HK-2 (cell line): ENCODE measurements around the gene RGSL1.

ENCODE experiments used
- DNase-seq: peaks from one replicate; pipeline ENCODE4 v3.0.0-alpha.2; 2018; ENCODE audit not compliant: unreplicated experiment

RGSL1 gene

DNA sequence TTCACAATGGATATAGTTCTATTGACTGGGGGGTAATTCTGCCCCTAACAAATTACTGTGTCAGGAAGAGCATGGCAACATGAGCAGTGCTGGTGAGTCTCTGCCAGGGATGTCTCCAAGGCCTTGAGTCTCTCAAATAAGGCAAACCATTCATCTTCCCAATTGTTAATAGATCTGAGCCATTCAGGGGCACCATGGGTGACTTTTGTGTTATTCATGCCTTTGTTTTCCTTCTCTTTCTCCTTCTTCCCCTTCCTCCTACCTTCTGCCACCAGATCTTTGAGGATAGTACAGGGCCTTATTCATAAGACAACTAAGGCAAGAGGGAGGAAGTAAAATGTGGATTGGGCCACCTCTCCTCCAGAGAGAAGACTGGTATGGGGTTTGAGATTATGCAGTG is at the start of gene RGSL1:
TSS of gene RGSL1 (plus strand) at position 60 of the 400 bp plus-strand sequence. CDS start at position 80, 20 bp downstream.
- DNase-seq = no peak

DNA sequence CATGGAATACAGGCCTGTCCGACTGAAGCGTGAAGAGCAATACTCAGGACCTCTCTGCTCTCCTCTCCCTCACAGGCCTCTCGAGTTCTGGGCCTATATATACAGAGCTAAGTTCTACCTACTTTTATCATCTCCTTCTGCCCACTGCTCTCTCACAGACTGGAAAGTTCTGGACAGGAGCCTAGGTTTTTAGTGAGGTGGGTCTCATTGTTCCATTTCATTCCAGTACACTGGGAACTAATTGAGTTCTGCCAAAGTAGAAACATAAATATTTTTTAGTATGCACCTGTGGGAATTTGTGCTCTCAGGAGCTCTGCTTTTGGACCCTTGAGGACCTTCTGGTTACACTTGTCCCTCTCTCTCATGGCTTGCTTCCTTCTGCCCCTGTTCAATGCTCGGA is 49.4 kb upstream of the RGSL1 start, which contains the start of gene TEDDM1:
TSS of gene TEDDM1 (minus strand) at position 101 of the 400 bp plus-strand sequence. CDS start 182 bp downstream, outside the sequence.
- DNase-seq = no peak

DNA sequence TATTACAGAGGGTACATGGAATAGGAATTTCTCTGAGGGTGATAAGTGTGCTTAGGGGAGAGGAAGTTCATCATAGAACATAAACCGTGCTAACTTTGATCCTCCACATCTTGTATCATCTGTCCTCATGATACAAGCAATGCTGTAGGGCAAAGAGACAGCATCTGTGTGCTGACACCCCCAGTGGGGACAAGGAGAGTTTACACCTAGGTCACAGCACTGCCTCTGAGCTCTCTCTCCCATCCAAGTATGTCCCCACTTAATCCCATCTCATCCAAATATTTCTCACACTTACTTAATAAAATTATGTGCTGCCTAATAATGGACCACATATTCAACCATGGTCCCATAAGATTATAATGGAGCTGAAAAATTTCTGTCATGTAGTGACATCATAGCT is 45.2 kb upstream of the RGSL1 start:
- no peak for DNase-seq

DNA sequence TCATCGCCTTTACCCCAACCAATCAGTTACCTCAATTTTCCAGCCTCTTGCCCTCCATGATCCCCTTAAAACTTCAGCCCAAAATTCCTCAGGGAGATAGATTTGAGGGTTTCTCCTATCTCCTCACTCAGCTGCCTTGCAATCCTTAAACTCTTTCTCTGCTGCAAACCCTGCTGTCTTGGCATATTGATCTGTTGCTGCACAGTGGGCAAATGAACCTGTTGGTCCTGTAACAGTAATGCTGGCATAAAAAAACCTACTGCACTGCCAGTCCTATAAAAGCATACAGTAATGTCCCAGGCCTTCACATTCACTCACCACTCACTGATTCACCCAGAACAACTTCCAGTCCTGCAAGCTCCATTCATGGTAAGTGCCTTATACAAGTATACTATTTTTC is 44.4 kb upstream of the RGSL1 start:
- no peak for DNase-seq

DNA sequence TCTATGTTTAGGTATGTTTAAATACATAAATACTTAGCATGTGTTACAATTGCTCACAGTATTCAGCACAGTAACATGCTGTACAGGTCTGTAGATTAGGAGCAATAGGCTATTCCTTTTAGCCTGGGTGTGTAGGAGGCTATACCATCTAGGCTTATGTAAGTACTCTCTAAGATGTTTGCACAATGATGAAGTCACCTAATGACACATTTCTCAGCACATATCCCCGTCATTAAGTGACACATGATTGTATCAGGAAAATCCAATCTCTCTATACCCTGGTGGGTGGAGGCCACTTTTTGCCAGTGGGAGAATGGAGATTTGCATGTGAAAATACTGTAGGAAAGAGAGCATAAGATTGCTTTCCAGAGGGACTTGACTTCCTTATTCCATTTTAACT is 43.9 kb upstream of the RGSL1 start:
- no peak for DNase-seq

DNA sequence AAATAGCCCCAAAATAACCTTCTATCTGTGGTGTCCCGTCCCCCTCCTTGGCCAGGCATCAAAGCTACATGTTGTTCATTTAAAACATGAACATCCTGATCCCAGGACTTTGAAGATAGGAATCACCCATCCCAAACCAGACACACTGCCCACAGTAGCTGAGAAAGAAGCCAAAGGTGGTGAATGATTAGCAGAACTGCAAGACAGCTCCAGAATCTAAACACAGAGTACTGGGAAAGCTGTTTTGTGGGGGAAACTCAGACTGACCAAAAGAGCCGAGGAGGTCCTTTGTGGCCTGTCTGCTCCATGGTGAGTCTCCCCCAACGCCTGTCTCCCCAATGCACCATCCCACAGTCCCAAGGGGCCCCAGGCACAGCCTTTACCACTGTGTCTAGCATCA is 42.2 kb upstream of the RGSL1 start:
- no peak for DNase-seq

DNA sequence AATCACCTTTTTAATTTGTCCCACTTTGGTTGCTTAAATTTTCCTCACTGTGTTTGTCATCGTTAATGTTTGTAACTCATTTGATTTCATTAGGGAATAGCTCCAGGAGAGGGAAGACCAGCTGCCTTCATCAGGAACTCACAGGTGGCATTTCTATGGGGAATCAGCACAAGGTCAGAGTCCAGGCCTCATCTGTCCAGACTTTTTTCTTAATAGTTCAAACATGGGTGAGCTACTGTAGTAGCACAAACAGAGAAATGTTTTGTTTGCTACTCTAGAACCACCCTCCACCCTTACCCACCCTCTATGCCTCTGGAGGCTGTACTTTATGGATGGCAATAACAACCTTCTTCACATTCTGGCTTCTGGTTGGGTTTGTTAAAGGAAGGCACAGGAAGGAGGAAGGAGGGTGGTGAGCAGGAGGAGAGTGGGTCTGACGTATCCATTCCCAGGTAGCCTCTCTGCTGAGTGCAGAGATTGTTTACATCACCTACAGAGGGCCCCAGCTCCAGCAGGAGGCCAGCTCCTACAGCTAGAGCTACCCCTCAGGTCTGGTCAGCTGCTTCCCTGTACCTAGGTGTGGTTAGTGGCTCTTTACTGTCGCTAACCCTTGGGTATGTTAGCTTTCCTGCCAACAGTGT is 41.4 kb upstream of the RGSL1 start:
- DNase-seq = no peak

DNA sequence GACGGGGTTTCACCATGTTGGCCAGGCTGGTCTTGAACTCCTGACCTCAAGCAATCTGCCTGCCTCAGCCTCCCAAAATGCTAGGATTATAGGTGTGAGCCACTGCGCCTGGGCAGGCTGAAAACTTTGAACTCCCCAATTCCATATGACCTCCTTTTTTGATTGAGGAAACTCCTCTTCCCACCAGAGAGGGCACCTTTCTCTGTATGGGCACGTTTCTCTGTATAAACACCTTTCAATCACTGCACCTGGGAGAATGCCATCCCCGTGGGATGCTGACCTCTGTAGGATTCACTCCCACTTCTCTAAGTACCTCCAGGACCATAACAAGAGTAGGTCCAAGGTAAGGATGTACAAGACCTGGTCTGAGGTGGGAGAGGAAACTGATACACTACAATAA is 39.8 kb upstream of the RGSL1 start:
- no peak for DNase-seq

DNA sequence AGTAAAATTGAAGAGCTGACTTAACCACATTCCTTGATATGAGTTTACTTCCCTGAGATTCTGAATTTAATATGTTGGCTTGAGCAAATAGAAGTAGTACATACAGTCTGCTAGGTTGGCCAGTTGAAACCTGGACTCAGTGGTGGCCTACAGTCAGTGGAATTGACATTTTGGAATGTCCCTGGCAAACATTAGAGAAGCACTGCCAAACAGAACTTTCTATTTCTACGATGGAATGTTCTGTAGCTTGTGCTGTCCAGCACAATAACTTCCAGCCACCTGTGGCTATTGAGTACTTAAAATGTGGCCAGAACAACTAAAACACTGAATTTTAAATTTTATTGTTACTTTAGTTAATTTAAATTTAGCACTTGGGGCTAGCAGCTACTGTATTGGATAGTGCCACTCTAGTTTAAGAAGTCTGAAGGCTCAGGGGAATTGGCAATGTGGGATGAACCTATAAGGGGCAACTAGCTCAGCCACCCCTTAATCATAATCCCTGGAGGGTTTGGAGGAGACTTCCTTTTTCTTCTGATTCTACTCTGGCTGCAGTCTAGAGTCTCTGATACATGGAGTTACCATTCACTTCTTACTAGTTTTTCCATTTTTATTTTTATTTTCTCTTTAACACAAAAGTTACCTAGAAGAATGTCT is 39.2 kb upstream of the RGSL1 start:
- DNase-seq = no peak

DNA sequence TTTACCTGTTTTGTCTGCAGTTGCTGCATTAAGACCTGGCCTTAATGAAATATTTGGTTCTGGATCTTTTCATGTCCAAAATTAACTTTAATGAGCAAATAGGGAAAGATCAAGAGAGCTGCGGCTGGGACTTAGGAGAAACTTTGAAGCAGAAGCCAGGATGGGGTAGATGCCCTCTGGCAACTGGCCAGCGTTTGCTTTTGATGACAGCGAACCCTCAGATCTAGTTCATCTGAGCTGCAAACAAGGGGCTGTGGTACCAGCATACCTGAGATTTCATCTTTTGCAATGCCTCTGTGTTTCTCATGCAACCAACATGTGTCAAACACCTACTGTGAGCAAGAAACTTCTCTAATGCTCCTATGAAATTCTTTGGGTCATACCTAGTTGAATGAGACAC is 36.5 kb upstream of the RGSL1 start:
- DNase-seq = no peak

DNA sequence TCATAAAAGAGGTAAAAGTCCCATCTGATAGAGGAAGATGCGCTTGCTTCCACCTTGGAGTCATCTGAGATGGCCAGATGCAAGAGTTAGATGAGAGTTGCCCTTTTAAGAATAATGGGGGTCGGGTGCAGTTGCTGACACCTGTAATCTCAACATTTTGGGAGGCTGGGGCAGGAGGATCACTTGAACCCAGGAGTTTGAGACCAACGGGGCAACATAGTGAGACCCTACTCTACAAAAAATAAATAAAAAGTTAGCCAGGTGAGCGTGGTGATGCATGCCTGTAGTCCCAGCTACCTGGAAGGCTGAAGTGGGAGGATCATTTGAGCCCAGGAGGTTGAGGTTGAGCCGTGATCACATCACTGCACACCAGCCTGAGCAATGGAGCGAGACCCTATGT is 36.0 kb upstream of the RGSL1 start:
- DNase-seq = no peak

DNA sequence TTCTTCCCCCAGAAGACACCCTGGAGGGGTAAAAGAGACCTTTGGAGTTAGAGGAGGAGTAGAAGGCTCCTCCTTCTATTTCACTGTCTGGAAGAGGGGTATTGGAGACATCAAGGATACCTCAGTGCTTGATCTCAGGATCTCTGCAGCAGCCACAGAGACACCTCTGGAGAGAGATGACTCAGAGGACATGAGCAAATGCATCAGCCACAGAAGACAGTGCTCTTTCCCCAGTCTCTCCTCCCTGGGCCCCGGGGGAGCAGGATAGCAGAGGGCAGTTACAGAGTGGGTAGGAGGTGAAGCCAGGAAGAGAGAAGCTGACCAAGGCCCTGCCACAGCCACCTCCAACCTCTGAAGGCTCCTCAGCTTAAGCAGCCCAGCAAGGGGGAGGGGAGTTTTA is 34.2 kb upstream of the RGSL1 start:
- DNase-seq = no peak

DNA sequence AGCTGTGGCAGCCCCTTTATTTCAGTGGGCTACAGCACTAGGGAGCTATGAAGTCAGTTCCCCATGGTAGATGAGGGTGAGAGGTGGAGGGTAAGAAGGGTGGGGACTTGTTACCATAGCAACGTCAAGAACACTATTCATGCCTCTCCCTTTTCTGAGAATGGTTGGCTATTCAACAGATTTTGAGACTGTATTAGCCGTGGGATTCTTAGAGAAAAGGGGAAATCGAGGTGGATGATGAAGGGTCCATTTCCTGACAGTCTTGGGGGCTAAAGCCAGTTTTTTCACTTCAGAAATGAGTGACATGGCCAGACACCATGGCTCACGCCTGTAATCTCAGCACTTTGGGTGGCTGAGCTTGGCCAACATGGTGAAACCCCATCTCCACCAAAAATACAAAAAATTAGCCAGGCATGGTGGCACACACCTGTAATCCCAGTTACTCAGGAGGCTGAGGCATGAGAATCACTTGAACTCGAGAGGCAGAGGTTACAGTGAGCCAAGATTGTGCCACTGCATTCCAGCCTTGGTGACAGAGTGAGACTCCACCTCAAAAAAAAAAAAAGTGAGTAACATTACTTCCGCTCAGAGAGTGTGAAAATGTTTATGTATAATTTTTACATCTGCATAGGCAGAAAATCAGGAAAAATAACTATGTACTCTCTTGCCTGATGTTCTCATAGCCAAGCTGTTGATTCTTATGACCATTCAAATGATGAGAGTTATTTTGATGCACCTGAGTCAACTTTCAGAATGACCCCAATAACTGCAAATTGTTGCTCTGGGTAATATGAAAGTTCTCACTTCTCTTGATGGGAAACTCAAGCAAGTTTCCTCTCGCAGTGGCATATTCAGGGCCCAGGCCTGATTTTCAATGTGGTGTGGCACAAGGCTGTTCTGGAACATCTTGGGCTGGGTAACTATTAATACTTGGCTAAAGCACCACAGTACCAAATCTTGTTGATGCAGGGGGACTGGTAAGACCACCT is 23.2 kb upstream of the RGSL1 start:
- DNase-seq = no peak

DNA sequence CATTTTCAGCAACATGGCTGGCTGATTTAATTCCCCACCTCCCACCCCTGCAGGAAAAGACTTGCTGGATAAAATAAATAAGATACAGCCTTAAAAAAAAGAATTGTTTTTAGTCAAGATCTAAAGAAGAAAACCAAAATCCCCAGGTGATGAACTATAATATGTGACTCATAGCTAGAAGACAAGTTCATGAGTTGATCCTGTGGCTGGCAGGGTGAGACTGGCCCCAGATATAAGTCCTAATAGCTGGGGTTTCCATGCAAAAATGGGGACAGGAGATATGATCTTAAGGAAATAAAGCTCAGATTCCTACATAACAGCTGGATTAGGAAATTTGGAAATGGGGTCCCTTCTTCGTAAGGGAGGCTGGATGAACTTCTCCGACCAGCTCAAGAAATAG is 21.9 kb upstream of the RGSL1 start:
- no peak for DNase-seq

DNA sequence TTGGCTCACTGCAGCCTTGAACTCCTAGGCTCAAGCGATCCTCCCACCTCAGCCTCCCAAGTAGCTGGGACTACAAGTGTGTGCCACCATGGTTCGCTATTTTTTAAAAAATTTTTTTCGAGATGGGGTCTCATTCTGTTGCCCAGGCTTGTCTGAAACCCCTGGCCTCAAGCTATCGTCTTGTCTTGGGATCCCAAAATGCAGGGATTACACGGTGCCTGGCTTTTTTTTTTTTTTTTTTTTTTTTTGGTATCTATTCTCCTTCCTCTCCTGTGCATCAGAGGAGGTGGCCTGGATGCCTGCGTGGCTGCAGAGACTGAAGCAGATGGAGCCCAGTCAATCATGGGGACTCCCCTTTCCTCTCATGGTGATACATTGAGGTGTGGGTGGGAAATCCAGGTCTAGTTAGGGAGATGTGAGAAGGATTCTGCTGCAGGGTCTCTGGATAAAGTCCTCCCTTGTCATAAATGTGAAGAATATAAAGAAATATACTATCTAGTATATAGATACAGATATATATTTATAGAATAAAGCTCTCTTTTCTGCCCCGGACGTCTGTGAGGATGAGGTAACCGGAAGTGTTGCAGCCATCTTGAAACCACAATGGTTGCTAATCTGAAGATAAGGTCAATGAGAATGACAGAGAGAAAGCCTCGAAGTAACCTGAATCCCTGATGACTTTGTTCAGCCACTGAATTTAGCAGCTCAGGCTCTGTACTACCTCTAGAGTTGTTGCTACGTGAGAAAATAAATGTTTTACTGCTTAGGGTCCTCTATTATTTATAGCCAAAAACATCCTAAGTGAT is 19.5 kb upstream of the RGSL1 start:
- DNase-seq = no peak

DNA sequence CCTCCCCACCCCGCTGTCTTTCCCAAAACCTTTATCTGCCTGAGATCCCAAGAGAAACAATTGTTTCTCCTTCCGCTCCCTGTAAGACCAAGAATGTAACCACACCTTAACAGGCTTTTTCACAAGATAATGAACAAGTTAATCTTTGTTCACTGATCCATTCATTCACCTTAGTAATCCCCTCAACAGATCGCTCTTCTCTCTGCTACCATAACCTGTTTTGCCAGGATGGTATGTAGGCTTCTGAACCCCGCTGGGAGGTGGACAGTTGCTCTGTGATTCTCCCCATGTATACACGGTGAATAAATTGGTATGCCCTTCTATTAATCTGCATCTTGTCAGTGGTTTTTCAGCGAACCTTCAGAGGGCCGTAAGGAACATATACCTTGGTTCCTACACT is 18.7 kb upstream of the RGSL1 start:
- DNase-seq = no peak

DNA sequence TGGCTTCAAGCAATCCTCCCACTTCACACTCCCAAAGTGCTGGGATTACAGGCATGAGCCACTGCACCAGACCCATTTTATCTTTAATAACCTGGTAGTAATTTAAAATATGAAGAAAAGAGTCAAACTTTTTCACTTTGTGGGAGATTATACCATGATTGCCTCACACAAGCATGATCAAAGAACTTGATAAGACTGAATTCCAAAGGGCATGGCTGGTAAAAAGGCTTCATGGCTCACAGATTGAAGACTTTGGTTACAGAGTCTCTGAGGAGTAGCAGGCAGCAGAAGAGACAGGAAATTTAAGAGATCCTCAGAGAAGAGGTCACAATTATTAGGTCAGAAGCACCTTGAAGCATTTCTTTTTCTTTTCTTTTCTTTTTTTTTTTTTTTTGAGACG is 16.4 kb upstream of the RGSL1 start:
- DNase-seq = no peak

DNA sequence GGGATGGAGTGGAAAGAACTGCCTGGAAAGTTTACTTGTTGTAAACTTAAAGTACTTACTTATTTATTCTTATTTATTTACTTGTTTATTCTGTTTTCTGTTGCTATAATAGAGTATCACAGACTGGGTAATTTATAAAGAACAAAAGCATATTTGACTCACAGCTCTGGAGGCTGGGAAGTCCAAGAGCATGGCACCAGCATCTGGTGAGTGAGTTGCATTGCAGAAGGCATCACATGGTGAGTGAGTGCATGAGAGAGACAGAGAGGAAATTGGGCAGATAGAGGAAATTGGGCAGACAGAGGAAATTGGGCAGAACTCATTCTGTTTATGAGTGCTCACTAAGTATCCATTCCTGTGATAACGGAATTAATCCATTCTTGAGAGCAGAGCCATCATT is 11.6 kb upstream of the RGSL1 start:
- DNase-seq = no peak

DNA sequence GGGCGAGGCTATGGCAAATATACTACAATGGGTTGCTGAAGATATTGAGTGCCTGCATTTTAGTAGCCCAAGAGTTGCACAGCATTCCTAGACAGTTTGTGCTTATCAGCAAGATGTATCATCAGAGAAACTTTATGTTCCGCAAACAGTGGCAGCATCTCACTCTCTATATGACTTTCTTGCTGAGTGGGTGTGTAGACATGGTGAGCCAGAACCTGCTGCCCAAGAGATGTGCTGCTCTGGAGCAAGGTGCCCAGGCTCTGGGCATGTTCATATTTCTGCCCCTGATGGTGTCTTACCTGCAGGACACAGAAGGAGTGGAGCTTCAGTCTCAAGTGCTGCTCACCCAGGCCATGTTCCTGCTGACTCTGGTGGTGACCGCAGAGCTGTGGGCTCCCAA is 8.2 kb upstream of the RGSL1 start:
- DNase-seq = no peak

DNA sequence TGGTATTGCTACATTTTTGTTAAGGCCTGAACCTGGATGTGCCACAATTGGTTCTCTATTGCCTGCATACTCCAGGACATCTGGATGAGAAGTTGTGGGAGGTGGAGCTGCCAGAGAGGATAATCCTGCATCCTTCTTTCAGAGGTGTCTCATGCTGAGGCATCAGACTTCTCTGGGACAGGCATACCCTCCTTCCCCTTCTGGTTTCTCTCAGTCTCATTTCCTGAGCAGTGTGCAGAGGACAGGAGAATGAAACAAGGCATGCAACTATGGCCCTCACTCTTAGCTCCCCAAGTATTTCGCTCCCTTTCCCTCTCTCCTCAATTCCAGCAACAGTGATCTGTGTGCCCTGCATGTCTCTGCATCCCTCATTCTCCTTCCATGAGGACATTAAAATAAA is 7.6 kb upstream of the RGSL1 start:
- no peak for DNase-seq

DNA sequence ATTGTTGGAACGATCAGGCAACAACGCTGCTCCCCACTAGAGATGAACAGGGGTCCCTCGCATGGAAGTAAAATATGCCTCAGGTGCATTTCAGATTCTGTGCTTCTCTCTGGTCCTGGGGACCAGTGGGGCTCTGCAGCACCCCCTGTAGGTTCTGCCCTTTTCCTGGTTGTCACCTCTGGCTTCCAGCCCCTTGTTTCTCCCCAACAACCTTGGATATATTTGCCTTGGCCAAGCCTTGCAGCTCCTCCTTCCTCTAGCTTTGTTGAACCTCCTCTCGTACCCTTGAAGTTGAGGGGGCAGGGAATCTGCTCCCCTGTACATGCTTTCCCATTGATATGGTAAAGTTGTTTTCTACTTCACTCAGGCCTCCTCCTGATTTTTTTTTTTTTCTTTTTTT is 5.4 kb upstream of the RGSL1 start:
- DNase-seq = no peak
